ENCODE results near the gene ADAMTS3. TPM values are rescaled to one million over a fixed set of nuclear protein-coding genes. Genes with fewer than 3 reads are reported as not detected.

Gene ADAMTS3
- total RNA-seq, 1 donor from 2014 or later, result 0.10 TPM

DNA sequence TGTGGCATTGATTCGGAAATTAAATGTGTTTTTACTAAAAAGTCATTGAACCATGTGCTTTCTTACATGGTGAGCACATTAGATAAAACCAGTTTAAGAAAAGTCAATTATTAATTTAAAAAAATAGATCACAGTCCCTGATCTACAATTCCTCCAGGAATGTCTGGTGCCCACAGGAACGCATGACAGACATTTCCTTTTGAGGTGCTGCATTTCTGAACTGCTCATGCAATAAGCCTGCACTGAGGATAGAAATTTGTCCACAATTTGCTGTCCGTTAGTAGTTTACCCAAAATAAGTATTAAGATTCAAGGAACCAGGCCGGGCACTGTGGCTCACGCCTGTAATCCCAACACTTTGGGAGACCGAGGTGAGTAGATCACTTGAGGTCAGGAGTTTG lies 8.2 kb upstream of the ADAMTS3 start:
- no peaks in the 10 kb centered on the region for H3K27me3 Mint-ChIP-seq (ENCODE audit: unreplicated experiment)
- H3K27ac Mint-ChIP-seq (ENCODE audit: unreplicated experiment), result no peak overlapping the region
- H3K4me3 Mint-ChIP-seq (ENCODE audit: unreplicated experiment), result no peak overlapping the region

DNA sequence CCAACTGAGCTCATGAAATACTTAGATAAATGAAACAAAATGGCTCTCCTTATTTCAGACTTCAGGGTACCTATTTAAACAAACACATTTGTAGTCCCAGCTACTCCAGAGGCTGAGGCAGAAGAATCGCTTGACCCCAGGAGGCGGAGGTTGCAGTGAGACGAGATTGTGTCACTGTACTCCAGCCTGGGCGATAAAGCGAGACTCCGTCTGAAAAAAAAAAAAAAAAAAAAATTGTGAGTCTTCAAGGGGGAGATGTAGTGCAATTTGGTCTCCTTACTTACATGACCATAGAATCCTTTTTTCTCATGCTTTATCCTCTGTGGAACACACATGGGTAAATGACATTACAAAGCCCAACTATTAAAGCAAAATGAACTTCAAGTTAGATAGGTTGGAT lies 2.3 kb upstream of the ADAMTS3 start:
- no peak for DNase-seq
- TF ChIP-seq, protein P1, sequence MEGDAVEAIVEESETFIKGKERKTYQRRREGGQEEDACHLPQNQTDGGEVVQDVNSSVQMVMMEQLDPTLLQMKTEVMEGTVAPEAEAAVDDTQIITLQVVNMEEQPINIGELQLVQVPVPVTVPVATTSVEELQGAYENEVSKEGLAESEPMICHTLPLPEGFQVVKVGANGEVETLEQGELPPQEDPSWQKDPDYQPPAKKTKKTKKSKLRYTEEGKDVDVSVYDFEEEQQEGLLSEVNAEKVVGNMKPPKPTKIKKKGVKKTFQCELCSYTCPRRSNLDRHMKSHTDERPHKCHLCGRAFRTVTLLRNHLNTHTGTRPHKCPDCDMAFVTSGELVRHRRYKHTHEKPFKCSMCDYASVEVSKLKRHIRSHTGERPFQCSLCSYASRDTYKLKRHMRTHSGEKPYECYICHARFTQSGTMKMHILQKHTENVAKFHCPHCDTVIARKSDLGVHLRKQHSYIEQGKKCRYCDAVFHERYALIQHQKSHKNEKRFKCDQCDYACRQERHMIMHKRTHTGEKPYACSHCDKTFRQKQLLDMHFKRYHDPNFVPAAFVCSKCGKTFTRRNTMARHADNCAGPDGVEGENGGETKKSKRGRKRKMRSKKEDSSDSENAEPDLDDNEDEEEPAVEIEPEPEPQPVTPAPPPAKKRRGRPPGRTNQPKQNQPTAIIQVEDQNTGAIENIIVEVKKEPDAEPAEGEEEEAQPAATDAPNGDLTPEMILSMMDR (IDR thresholded peaks at IDR 0.05; ENCODE audit: partially characterized antibody, unreplicated experiment), result no peak
- H3K36me3 Mint-ChIP-seq (ENCODE audit: unreplicated experiment), result no peaks in the 10 kb centered on the region
- no peak overlapping the region for H3K4me3 Mint-ChIP-seq (ENCODE audit: unreplicated experiment)
- H3K4me1 Mint-ChIP-seq (ENCODE audit: low read depth, unreplicated experiment), result no peaks in the 10 kb centered on the region
- no peaks in the 10 kb centered on the region for H3K27me3 Mint-ChIP-seq (ENCODE audit: unreplicated experiment)
- H3K27ac Mint-ChIP-seq (ENCODE audit: unreplicated experiment), result no peak overlapping the region
- H3K9me3 Mint-ChIP-seq (ENCODE audit: unreplicated experiment), result no peaks in the 10 kb centered on the region

More for the DNA sequence above, 8.2 kb upstream of the ADAMTS3 start:
- DNase-seq, result no peak
- Mint-ChIP-seq H3K36me3 (ENCODE audit: unreplicated experiment) (no peaks in the 10 kb centered on the region), H3K4me1 (ENCODE audit: low read depth, unreplicated experiment) (no peaks in the 10 kb centered on the region), H3K9me3 (ENCODE audit: unreplicated experiment) (no peaks in the 10 kb centered on the region)
- TF ChIP-seq, protein P1 (IDR thresholded peaks at IDR 0.05; ENCODE audit: partially characterized antibody, unreplicated experiment), result no peak

DNA sequence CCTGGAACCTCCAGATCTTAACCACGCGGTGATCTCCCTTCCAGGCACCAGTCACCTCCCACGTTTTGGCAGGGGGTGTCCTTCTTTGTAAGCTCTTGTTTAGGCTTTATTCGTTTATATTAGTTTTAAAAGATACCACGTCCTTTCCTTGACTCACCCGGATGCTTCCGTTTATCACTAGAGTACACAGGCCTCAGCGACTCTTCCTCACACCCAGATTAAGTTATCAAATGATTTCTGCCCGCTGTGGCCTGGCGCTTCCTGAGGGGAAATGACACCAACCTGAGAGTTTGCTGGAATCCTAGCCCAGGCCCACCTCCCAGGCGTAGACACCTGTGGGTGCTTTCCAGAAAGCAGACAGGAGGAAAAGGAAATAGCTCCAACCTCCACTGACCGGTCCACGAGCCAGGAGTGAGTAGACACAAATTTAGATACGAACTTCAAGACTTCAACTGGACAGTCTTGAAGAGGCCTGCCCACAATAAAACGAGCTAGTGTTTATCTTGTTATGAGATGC lies 756 bp upstream of the ADAMTS3 start:
- Mint-ChIP-seq H3K27me3 (ENCODE audit: unreplicated experiment) (no peaks in the 10 kb centered on the region), H3K4me1 (ENCODE audit: low read depth, unreplicated experiment) (no peaks in the 10 kb centered on the region), H3K36me3 (ENCODE audit: unreplicated experiment) (no peaks in the 10 kb centered on the region), H3K4me3 (ENCODE audit: unreplicated experiment) (peak overlapping the region; percentile 81), H3K9me3 (ENCODE audit: unreplicated experiment) (no peaks in the 10 kb centered on the region), H3K27ac (ENCODE audit: unreplicated experiment) (peak overlapping the region; percentile 5)
- no peak for DNase-seq
- TF ChIP-seq, protein P1 (IDR thresholded peaks at IDR 0.05; ENCODE audit: partially characterized antibody, unreplicated experiment), result no peak

DNA sequence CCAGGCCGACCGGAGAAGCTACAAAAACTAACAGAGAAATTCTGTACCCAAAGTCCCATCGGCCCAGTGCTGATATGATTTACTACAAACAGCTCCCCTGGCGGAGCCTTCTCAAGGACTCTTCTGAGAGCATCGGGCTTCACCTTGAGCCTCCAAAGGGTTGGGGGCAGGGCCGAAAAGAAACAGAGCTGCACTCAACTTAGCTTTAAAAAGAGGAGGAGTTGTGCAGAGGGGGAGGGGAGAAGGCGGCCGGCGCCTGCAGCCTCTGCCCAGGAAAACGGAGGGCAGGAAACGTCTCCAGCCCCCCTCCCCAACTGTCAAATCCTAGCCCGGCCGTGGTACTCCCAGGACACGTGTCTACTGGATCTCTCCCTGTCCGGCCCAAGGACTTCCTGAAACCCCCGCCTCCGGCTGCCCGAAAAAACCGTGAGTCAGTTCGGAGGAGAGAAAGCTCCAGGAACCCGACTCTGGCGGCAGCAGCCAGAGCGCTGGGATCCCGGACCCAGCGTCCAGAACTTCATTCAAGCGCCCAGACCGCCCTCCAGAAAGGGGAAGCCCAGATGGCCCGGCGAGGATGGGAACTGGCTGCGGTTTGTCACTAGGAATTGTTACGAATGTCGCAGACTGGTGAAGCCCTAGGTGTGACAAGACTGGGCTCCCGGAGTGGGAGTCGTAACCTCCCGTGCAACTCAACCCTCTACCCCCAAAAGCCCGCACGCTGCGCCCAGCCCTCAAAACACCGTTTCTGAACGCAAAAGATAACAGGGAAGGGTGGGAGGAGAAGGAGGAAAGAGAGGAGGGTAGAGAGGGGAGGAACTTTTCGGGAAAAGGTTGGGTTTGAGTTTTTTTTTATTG lies 973 bp downstream of the ADAMTS3 start:
- Mint-ChIP-seq H3K4me3 (ENCODE audit: unreplicated experiment) (peak overlapping the region; percentile 97), H3K9me3 (ENCODE audit: unreplicated experiment) (no peaks in the 10 kb centered on the region), H3K4me1 (ENCODE audit: low read depth, unreplicated experiment) (no peaks in the 10 kb centered on the region), H3K36me3 (ENCODE audit: unreplicated experiment) (no peaks in the 10 kb centered on the region), H3K27ac (ENCODE audit: unreplicated experiment) (no peak overlapping the region), H3K27me3 (ENCODE audit: unreplicated experiment) (no peaks in the 10 kb centered on the region)
- peak; percentile 45 for DNase-seq
- TF ChIP-seq, protein P1 (IDR thresholded peaks at IDR 0.05; ENCODE audit: partially characterized antibody, unreplicated experiment), result no peak

DNA sequence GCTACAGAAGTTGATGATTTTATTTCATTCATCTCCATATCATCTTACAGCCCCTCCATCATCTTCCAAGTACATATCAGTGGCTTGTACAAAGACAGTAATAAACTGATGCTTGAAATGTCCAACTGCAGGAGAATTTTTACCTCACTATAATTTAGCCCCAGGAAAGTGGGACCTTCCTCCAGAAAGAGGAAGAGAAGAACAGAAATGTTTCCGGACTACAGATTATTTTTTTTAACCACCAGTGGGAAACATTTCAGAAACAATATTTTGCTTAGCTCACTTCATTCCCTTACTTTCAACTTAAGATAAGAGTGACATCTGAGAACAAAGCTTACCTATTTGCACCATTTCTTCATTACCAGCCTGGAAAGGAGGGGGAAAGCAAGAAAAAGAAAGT lies 2.0 kb downstream of the ADAMTS3 start:
- Mint-ChIP-seq H3K4me1 (ENCODE audit: low read depth, unreplicated experiment) (no peaks in the 10 kb centered on the region), H3K27me3 (ENCODE audit: unreplicated experiment) (no peaks in the 10 kb centered on the region), H3K36me3 (ENCODE audit: unreplicated experiment) (no peaks in the 10 kb centered on the region), H3K9me3 (ENCODE audit: unreplicated experiment) (no peaks in the 10 kb centered on the region), H3K4me3 (ENCODE audit: unreplicated experiment) (no peak overlapping the region), H3K27ac (ENCODE audit: unreplicated experiment) (no peak overlapping the region)
- DNase-seq, result no peak
- TF ChIP-seq, protein P1 (IDR thresholded peaks at IDR 0.05; ENCODE audit: partially characterized antibody, unreplicated experiment), result no peak
